ENCODE data around the gene ZNF610.
"Not testable (repeated sequence)": the region's sequence is repeated elsewhere in the genome, so short reads cannot be mapped to it uniquely, and the experiment has no call there.

ZNF610 gene

GRCh38 chr19:52307275-52307674 is 28.8 kb upstream of the ZNF610 start:
- TF ChIP-seq CTCF (IDR thresholded peaks at IDR 0.05; ENCODE audit: borderline replicate concordance, insufficient read depth, low read depth, low read length): no peak
- no peak overlapping the region for H3K4me3 ChIP-seq (ENCODE audit: low read depth, low read length)

GRCh38 chr19:52322429-52322828 is 13.6 kb upstream of the ZNF610 start:
- H3K4me3 ChIP-seq (ENCODE audit: low read depth, low read length): no peak overlapping the region

GRCh38 chr19:52331757-52332156 is 4.3 kb upstream of the ZNF610 start:
- no peak for TF ChIP-seq CTCF (IDR thresholded peaks at IDR 0.05; ENCODE audit: borderline replicate concordance, insufficient read depth, low read depth, low read length)
- no peak overlapping the region for H3K4me3 ChIP-seq (ENCODE audit: low read depth, low read length)

More at GRCh38 chr19:52322429-52322828, 13.6 kb upstream of the ZNF610 start:
- TF ChIP-seq CTCF (IDR thresholded peaks at IDR 0.05; ENCODE audit: borderline replicate concordance, insufficient read depth, low read depth, low read length): no peak

- peak overlapping the region; percentile 60 for H3K4me3 ChIP-seq (ENCODE audit: low read depth, low read length)
- TF ChIP-seq CTCF (IDR thresholded peaks at IDR 0.05; ENCODE audit: borderline replicate concordance, insufficient read depth, low read depth, low read length): no peak
Measured at GRCh38 chr19:52335768-52336116, 301 bp upstream of the ZNF610 start.

GRCh38 chr19:52336791-52337381 is 843 bp downstream of the ZNF610 start:
- peak overlapping the region; percentile 60 for H3K4me3 ChIP-seq (ENCODE audit: low read depth, low read length)
- no peak for TF ChIP-seq CTCF (IDR thresholded peaks at IDR 0.05; ENCODE audit: borderline replicate concordance, insufficient read depth, low read depth, low read length)

GRCh38 chr19:52339022-52339421 is 3.0 kb downstream of the ZNF610 start:
- H3K4me3 ChIP-seq (ENCODE audit: low read depth, low read length): not testable (repeated sequence)

- TF ChIP-seq CTCF (IDR thresholded peaks at IDR 0.05; ENCODE audit: borderline replicate concordance, insufficient read depth, low read depth, low read length): peak; percentile 25; the same call in 1 of the 2 replicates
- H3K4me3 ChIP-seq (ENCODE audit: low read depth, low read length): no peak overlapping the region
Measured at GRCh38 chr19:52343548-52343947, 7.5 kb downstream of the ZNF610 start.

- no peak for TF ChIP-seq CTCF (IDR thresholded peaks at IDR 0.05; ENCODE audit: borderline replicate concordance, insufficient read depth, low read depth, low read length)
- no peak overlapping the region for H3K4me3 ChIP-seq (ENCODE audit: low read depth, low read length)
Measured at GRCh38 chr19:52345162-52345561, 9.1 kb downstream of the ZNF610 start.

Data from GM12875 (cell line).